Measurements from ENCODE around the gene DENND2A.
"Not testable (repeated sequence)": the region's sequence is repeated elsewhere in the genome, so short reads cannot be mapped to it uniquely, and the experiment has no call there.

DENND2A gene

GRCh38 chr7:140581411-140581810 is 59.2 kb downstream of the DENND2A start:
- no peak for DNase-seq

- no peak for DNase-seq
Observed at GRCh38 chr7:140577651-140578050, 63.0 kb downstream of the DENND2A start.

GRCh38 chr7:140576589-140576988 is 64.0 kb downstream of the DENND2A start:
- DNase-seq: no peak

- DNase-seq: no peak
Observed at GRCh38 chr7:140571538-140572122, 69.0 kb downstream of the DENND2A start.

GRCh38 chr7:140570120-140570519 is 70.5 kb downstream of the DENND2A start:
- no peak for DNase-seq

GRCh38 chr7:140568021-140568813 is 72.4 kb downstream of the DENND2A start:
- DNase-seq: no peak

GRCh38 chr7:140566186-140566585 is 74.4 kb downstream of the DENND2A start:
- not testable (repeated sequence) for DNase-seq

GRCh38 chr7:140565761-140566160 is 74.9 kb downstream of the DENND2A start:
- not testable (repeated sequence) for DNase-seq

GRCh38 chr7:140564643-140565042 is 76.0 kb downstream of the DENND2A start:
- DNase-seq: no peak

- peak; percentile 37 for DNase-seq
Observed at GRCh38 chr7:140562926-140563481, 77.6 kb downstream of the DENND2A start.

- no peak for DNase-seq
Observed at GRCh38 chr7:140559410-140559809, 81.2 kb downstream of the DENND2A start.

GRCh38 chr7:140557809-140558518 is 82.6 kb downstream of the DENND2A start:
- DNase-seq: no peak

GRCh38 chr7:140557069-140557468 is 83.5 kb downstream of the DENND2A start:
- DNase-seq: no peak

GRCh38 chr7:140553236-140553635 is 87.4 kb downstream of the DENND2A start:
- DNase-seq: not testable (repeated sequence)

GRCh38 chr7:140552240-140552679 is 88.4 kb downstream of the DENND2A start:
- no peak for DNase-seq

GRCh38 chr7:140551355-140552239 is 89.0 kb downstream of the DENND2A start:
- no peak for DNase-seq

- no peak for DNase-seq
Observed at GRCh38 chr7:140546947-140547346, 93.7 kb downstream of the DENND2A start.

- no peak for DNase-seq
Observed at GRCh38 chr7:140544388-140544826, 96.2 kb downstream of the DENND2A start.

- no peak for DNase-seq
Observed at GRCh38 chr7:140542228-140542603, 98.4 kb downstream of the DENND2A start.

GRCh38 chr7:140541513-140542227 is 98.9 kb downstream of the DENND2A start:
- DNase-seq: peak; percentile 80

- no peak for DNase-seq
Observed at GRCh38 chr7:140541176-140541512, 99.5 kb downstream of the DENND2A start.

All from DMS 273 treated with DMSO at 0.1 percent for 48 hours (cell line).